OCI-LY3 (cell line): ENCODE measurements around the gene LINC00632.

Source experiments
- EZH2phosphoT487 ChIP-seq: fragments of 200-600 bp; shearing (Covaris generic); IDR thresholded peaks from 2 replicates; pipeline ENCODE4 v1.6.1; 2018; ENCODE audit warnings: antibody characterized with exemption, mixed run types, low read depth
- TF ChIP-seq, protein P1 (sequence below): fragments of 200-600, 300-600 bp; sonication (generic); IDR thresholded peaks from 2 replicates; pipeline ENCODE4 v1.5.1; 2014; ENCODE audit warnings: antibody characterized with exemption, low read length, low read depth

DNA sequence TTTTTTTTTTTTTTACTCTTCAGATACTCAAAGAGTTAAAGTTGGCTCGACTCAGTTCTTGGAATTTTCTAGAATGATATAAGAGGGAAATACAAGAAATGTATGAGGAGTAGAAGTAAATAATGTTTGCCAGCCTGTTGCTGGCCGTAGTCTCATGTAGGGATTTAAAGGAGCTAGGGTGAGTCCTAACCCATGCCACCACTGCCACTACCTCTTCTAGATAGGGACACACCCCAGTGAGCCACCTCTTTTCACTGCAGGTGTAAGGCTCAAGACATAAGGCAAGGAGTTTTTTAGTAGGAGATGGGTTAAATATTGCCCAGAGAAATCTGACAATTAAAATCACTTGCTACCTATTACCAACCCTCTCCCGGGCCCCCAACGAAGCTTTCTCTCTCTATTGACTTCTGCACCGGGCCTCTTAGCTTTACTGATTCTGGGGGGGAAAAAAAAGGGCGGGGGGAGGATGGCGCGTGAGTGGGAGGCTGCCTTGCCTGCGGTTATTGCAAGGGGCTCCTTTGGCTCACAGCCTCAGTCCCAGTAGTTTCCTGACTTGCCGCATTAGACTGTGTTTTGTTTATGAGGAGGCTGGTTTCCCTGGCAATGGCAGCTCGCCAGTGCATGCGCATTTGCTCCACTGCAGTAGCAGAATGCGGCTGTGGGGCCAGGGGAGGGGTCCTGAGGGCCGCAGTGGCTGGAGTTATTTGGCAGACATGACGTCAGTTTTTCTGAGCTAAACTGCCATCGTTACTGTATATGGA is 3.0 kb downstream of the LINC00632 start:
- TF ChIP-seq, protein P1, sequence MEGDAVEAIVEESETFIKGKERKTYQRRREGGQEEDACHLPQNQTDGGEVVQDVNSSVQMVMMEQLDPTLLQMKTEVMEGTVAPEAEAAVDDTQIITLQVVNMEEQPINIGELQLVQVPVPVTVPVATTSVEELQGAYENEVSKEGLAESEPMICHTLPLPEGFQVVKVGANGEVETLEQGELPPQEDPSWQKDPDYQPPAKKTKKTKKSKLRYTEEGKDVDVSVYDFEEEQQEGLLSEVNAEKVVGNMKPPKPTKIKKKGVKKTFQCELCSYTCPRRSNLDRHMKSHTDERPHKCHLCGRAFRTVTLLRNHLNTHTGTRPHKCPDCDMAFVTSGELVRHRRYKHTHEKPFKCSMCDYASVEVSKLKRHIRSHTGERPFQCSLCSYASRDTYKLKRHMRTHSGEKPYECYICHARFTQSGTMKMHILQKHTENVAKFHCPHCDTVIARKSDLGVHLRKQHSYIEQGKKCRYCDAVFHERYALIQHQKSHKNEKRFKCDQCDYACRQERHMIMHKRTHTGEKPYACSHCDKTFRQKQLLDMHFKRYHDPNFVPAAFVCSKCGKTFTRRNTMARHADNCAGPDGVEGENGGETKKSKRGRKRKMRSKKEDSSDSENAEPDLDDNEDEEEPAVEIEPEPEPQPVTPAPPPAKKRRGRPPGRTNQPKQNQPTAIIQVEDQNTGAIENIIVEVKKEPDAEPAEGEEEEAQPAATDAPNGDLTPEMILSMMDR: no peak
- TF ChIP-seq EZH2phosphoT487: no peak
